B cell (primary cell): ENCODE results near the gene COA5.

ENCODE experiments used
- EZH2 ChIP-seq: IDR thresholded peaks from 2 replicates; pipeline ENCODE4 v1.6.1; 2012; ENCODE audit warnings: borderline replicate concordance, low read depth, mild to moderate bottlenecking, moderate library complexity, low read length; ENCODE audit not compliant: insufficient read depth, poor library complexity, severe bottlenecking
- TF ChIP-seq, protein P1 (sequence below): fragments of 200-600 bp; IDR thresholded peaks from one replicate; pipeline ENCODE4 v1.8.0; 2022; ENCODE audit warnings: antibody characterized with exemption, mild to moderate bottlenecking

DNA sequence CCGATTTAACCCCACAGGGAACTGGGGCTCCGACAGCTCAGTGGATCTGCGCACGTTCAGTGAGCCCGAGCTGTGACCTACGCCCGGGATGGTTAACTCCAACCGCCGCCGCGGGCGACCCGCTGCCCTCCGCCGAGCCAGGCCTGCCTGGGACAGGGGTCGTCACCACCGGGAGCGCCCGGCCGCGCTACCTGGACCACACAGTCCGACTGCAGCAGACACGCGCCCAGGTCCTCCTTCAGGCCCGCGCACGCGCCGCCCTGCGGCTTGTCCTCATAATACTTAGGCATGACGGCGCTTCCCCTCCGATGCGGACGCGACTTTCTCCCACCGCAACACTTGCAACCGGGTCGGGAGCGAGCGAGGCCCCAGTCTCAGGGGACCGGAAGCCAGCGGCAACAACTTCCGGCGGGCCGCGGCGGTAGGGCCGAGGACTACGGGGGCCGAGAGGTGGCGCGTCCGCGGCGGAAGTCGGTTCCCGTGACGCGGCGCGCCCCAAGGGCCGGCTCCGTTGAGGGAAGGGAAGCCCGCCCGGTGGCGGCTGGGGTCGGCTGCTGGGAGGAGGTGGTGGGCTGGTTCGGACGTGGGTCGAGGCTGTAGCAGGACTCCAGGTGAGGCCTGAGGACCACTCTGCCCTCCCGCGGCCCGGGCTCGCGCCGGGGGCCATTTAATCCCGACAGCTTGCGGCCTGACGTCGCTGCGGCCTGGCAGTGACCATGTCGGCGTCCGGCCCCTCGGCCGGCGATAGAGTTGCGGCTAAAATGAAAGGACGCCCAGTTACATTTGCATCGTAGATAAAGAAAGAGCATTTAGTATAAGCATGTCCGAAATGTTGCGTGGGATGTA lies at the start of gene COA5, which contains the start of gene UNC50:
- TF ChIP-seq, protein P1, sequence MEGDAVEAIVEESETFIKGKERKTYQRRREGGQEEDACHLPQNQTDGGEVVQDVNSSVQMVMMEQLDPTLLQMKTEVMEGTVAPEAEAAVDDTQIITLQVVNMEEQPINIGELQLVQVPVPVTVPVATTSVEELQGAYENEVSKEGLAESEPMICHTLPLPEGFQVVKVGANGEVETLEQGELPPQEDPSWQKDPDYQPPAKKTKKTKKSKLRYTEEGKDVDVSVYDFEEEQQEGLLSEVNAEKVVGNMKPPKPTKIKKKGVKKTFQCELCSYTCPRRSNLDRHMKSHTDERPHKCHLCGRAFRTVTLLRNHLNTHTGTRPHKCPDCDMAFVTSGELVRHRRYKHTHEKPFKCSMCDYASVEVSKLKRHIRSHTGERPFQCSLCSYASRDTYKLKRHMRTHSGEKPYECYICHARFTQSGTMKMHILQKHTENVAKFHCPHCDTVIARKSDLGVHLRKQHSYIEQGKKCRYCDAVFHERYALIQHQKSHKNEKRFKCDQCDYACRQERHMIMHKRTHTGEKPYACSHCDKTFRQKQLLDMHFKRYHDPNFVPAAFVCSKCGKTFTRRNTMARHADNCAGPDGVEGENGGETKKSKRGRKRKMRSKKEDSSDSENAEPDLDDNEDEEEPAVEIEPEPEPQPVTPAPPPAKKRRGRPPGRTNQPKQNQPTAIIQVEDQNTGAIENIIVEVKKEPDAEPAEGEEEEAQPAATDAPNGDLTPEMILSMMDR = no peak
- TF ChIP-seq EZH2 = no peak
